Right lobe of liver (tissue), 4 donors: ENCODE data around the gene MYO1D.

Source experiments
- CTCF ChIP-seq, 4 donors: fragments of 200-600 bp in 3 of 4; fragments of 450-650 bp in 1 of 4; IDR thresholded peaks; one replicate each; pipeline versions ENCODE4 v1.5.1 to v1.8.0; 2016 to 2022; ENCODE audit warnings: antibody characterized with exemption in 4 of 4, mild to moderate bottlenecking in 2 of 4
- POLR2A ChIP-seq: fragments of 450-650 bp; IDR thresholded peaks from one replicate; pipeline ENCODE4 v1.6.1; 2017; ENCODE audit warnings: antibody characterized with exemption, mild to moderate bottlenecking
- donor health status: DM: no; HTN: no; CAD: no.
- donor health status: DM: no; HTN: no; CAD: no.
- donor health status: DM: no; HTN: yes; CAD: no.

- TF ChIP-seq CTCF (IDR thresholded peaks at IDR 0.05) (no peak), POLR2A (no peak)
These were observed 430.0 kb downstream of the MYO1D start for GRCh38 chr17:32446949-32447348.
